Neural crest cell (in vitro differentiated cells): ENCODE data around the gene ZNF423. TPM values are rescaled to one million over a fixed set of nuclear protein-coding genes. Genes with fewer than 3 reads are reported as not detected.
A peak's percentile ranks its signal among the peaks of the same experiment; 100 is the strongest.

Experiments used
- DNase-seq: peaks from one replicate; pipeline ENCODE4 v3.0.0; 2021; ENCODE audit warnings: low read depth, mixed read lengths, low spot score
- H3K27ac Mint-ChIP-seq: one replicate; pipeline ENCODE4 v1.8.0; 2021; ENCODE audit warnings: mild to moderate bottlenecking, mixed read lengths; ENCODE audit not compliant: unreplicated experiment
- H3K27me3 Mint-ChIP-seq: 2 replicates; pipeline ENCODE4 v1.8.0; 2021; ENCODE audit warnings: low read depth, mild to moderate bottlenecking, mixed read lengths
- H3K36me3 Mint-ChIP-seq: 2 replicates; pipeline ENCODE4 v1.8.0; 2021; ENCODE audit warnings: low read depth, mild to moderate bottlenecking, mixed read lengths
- H3K4me1 Mint-ChIP-seq: 2 replicates; pipeline ENCODE4 v1.8.0; 2021; ENCODE audit warnings: mixed read lengths
- H3K4me3 Mint-ChIP-seq: one replicate; pipeline ENCODE4 v1.8.0; 2021; ENCODE audit warnings: mild to moderate bottlenecking, mixed read lengths
- H3K9me3 Mint-ChIP-seq: 2 replicates; pipeline ENCODE4 v1.8.0; 2021; ENCODE audit warnings: mixed read lengths
- total RNA-seq: library from RNA; stranded (reverse); gene quantifications from 2 replicates; pipeline ENCODE4 v1.2.1, GENCODE V29; 2021
- TF ChIP-seq, protein P1 (sequence below): fragments of 200-600 bp; sonication (generic); conservative IDR thresholded peaks from 2 replicates; pipeline ENCODE4 v1.5.0; 2021; ENCODE audit warnings: antibody characterized with exemption, mild to moderate bottlenecking

Gene ZNF423
- total RNA-seq, 1 donor from 2014 or later = 55.4 TPM

GRCh38 chr16:49695782-49696413, 160.0 kb downstream of the ZNF423 start:
- Mint-ChIP-seq H3K4me3 (peak overlapping the region; percentile 64), H3K9me3 (no peaks in the 10 kb centered on the region), H3K27me3 (no peaks in the 10 kb centered on the region), H3K36me3 (no peaks in the 10 kb centered on the region), H3K27ac (peak overlapping the region; percentile 94), H3K4me1 (peaks cover 68% of the 10 kb centered on the region)
- TF ChIP-seq, protein P1, sequence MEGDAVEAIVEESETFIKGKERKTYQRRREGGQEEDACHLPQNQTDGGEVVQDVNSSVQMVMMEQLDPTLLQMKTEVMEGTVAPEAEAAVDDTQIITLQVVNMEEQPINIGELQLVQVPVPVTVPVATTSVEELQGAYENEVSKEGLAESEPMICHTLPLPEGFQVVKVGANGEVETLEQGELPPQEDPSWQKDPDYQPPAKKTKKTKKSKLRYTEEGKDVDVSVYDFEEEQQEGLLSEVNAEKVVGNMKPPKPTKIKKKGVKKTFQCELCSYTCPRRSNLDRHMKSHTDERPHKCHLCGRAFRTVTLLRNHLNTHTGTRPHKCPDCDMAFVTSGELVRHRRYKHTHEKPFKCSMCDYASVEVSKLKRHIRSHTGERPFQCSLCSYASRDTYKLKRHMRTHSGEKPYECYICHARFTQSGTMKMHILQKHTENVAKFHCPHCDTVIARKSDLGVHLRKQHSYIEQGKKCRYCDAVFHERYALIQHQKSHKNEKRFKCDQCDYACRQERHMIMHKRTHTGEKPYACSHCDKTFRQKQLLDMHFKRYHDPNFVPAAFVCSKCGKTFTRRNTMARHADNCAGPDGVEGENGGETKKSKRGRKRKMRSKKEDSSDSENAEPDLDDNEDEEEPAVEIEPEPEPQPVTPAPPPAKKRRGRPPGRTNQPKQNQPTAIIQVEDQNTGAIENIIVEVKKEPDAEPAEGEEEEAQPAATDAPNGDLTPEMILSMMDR = no peak
- DNase-seq = no peak

DNA sequence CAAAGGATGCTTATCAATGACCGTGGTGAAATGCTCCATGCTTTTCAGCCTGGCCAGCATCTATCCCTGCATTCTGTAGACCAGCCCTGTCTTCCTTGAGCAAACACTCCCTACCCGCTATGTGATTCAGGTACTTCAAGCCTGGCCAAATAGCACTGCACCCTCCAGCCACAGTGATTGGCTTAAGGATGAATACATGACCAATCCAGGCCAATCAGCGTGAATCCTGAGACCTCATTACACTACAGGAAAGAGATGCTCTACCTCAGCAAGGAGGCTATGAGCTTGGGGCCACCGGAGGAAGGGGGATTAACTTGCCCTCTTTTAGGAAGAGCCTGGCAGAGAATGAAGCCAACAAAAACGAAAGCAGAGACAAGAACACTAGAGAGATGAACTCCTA, 162.5 kb downstream of the ZNF423 start:
- Mint-ChIP-seq H3K4me3 (no peak overlapping the region), H3K9me3 (no peaks in the 10 kb centered on the region), H3K27me3 (no peaks in the 10 kb centered on the region), H3K27ac (no peak overlapping the region), H3K36me3 (peaks cover 1% of the 10 kb centered on the region), H3K4me1 (peaks cover 47% of the 10 kb centered on the region)
- TF ChIP-seq, protein P1 = no peak
- DNase-seq = no peak

- H3K27me3 Mint-ChIP-seq = no peaks in the 10 kb centered on the region
- H3K4me3 Mint-ChIP-seq = no peak overlapping the region
- TF ChIP-seq, protein P1 = no peak
- peaks cover 34% of the 10 kb centered on the region for H3K4me1 Mint-ChIP-seq
- DNase-seq = no peak
- H3K36me3 Mint-ChIP-seq = peaks cover 8% of the 10 kb centered on the region
- no peaks in the 10 kb centered on the region for H3K9me3 Mint-ChIP-seq
- peak overlapping the region; percentile 24 for H3K27ac Mint-ChIP-seq
These were observed 165.1 kb downstream of the ZNF423 start for GRCh38 chr16:49690778-49691177.

GRCh38 chr16:49688036-49688697, 167.7 kb downstream of the ZNF423 start:
- Mint-ChIP-seq H3K27ac (no peak overlapping the region), H3K4me1 (peaks cover 24% of the 10 kb centered on the region), H3K27me3 (no peaks in the 10 kb centered on the region), H3K9me3 (no peaks in the 10 kb centered on the region), H3K4me3 (peak overlapping the region; percentile 47), H3K36me3 (peaks cover 9% of the 10 kb centered on the region)
- DNase-seq = no peak
- TF ChIP-seq, protein P1 = no peak

- no peak overlapping the region for H3K4me3 Mint-ChIP-seq
- no peaks in the 10 kb centered on the region for H3K9me3 Mint-ChIP-seq
- no peak for DNase-seq
- H3K36me3 Mint-ChIP-seq = peaks cover 9% of the 10 kb centered on the region
- no peaks in the 10 kb centered on the region for H3K27me3 Mint-ChIP-seq
- peaks cover 29% of the 10 kb centered on the region for H3K4me1 Mint-ChIP-seq
- H3K27ac Mint-ChIP-seq = peak overlapping the region; percentile 37
- TF ChIP-seq, protein P1 = no peak
These were observed 168.4 kb downstream of the ZNF423 start for GRCh38 chr16:49687476-49688002.
